ENCODE data around the gene DUSP5. TPM values are rescaled to one million over a fixed set of nuclear protein-coding genes. Genes with fewer than 3 reads are reported as not detected.

Gene DUSP5, protein sequence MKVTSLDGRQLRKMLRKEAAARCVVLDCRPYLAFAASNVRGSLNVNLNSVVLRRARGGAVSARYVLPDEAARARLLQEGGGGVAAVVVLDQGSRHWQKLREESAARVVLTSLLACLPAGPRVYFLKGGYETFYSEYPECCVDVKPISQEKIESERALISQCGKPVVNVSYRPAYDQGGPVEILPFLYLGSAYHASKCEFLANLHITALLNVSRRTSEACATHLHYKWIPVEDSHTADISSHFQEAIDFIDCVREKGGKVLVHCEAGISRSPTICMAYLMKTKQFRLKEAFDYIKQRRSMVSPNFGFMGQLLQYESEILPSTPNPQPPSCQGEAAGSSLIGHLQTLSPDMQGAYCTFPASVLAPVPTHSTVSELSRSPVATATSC
- total RNA-seq (ENCODE audit: low replicate concordance): 3.4 and 10.2 TPM in 2 replicates

DNA sequence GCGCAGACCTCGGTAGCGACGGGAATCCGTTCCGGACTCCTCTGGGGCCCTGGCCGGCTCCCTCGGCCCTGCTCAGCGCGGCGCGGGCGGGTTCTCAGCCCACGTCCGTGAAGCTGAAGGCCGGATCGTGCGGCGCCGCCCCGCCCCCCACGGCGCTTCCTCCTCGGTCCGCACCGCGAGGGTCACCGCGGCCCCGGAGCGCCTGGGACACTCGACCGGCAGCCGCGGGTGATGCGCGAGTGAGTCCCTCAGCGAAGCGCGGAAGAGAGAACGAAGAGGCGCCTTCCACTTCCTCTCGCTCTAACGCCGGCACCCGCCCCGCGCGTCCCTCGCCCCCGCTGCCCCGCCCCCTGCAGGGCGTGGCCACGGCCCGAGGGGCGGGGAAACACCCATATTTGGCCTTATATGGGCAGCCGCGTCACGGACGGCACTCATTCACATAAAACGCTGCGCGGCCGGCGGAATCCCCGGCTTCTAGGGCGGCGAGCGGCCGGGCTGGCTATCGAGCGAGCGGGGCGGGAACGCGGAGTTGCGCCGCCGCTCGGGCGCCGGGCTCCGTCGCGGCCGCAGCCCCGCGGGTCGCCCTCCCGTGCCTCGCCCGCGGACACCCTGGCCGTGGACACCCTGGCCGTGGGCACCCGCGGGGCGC is at the start of gene DUSP5:
Gene DUSP5, plus strand, starts transcription at position 470 of the 649 bp plus-strand sequence. CDS start 215 bp downstream, outside the sequence.

Other genes starting within 250 kb of the DUSP5 start
- 2.6 and 6.4 TPM in 2 replicates for gene SMNDC1, start 193.0 kb upstream of the DUSP5 start, total RNA-seq (ENCODE audit: low replicate concordance)
- gene SMC3, start 69.8 kb downstream of the DUSP5 start, total RNA-seq (ENCODE audit: low replicate concordance): 10.9 and 15.9 TPM in 2 replicates
- under 0.01 and 0.45 TPM in 2 replicates for gene RBM20, start 146.4 kb downstream of the DUSP5 start, total RNA-seq (ENCODE audit: low replicate concordance)

All from smooth muscle cell of the coronary artery (primary cell).